Activated CD8-positive, alpha-beta memory T cell treated with anti-CD3 and anti-CD28 coated beads, Interleukin-2, amount 50 U/mL, for 24 hours (primary cell): ENCODE data around the gene TMEM119.
"Not testable (repeated sequence)": the region's sequence is repeated elsewhere in the genome, so short reads cannot be mapped to it uniquely, and the experiment has no call there.

Source experiments
- DNase-seq: peaks from one replicate; pipeline ENCODE4 v3.0.0-alpha.2; 2020; ENCODE audit errors: extremely low read depth

Gene TMEM119

DNA sequence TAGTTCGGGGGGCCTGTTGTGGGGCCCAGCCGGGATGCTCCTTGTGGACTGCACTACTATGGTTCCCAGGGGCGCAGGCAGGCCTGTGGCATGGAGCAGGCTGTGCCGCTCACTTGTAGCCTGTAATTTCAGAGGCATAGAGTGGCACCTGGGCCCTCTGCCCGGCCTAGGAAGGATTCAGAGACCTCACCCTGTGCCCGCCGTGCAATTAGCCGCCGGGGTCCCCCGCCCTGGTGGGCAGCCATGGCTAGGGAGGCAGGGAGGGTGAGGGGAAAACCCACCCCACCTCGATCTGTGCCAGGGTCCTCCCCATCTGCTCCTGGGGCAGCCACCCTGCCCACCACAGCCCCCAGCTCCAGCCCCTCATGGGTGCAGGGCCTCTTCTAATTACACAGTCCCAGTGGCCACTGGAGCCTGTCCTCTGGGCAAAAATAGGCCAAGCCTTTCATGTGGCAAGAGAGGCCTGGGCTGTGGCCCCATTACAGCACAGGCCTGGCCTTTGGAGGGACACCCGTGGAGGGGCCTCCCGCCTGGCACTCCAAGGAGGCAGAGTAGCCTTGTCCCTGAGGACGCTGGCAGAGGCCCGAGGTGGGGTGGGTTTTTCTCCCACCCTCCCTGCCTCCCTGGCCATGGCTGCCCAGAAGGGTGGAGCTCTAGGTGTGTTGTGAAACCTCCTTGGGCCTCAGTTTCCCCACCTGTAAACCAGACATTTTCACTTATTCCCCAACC is 5.3 kb upstream of the TMEM119 start:
- no peak for DNase-seq

DNA sequence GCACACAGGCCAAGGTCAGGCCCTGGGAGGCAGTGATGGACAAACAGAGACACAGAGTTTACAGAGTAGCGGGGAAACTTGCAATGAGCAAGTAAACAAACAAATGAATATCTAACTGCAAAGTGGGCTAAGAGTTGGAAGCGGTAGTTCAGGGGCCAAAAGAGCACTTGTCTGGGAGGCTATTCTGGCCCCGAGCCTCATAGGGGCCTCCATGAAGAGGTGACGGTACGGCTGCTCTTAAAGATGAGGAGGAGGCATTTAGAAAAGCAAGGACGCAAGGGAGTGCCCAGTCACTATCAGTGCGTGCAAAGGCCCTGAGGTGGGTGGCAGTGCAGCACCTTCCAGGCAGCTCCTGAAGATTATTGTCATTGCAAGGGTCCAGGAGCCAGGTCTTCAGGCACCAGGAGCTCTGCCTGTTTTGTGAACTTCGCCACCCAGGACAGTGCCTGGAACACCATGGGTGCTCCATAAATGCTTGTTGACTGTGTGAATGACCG is 4.4 kb upstream of the TMEM119 start:
- no peak for DNase-seq

DNA sequence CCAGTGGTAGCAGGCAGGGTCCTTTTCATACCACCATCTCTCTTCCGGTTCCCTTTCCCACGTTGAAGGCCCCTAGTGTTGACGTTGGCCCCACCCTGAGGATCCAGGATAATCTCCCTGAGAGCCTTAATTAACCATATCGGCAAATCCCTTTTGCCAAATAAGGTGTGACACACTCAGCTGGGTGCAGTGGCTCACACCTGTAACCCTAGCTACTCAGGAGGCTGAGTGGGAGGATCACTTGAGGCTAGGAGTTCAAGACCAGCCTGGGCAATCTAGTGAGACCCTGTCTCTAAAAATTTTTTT is 2.8 kb upstream of the TMEM119 start:
- no peak for DNase-seq

DNA sequence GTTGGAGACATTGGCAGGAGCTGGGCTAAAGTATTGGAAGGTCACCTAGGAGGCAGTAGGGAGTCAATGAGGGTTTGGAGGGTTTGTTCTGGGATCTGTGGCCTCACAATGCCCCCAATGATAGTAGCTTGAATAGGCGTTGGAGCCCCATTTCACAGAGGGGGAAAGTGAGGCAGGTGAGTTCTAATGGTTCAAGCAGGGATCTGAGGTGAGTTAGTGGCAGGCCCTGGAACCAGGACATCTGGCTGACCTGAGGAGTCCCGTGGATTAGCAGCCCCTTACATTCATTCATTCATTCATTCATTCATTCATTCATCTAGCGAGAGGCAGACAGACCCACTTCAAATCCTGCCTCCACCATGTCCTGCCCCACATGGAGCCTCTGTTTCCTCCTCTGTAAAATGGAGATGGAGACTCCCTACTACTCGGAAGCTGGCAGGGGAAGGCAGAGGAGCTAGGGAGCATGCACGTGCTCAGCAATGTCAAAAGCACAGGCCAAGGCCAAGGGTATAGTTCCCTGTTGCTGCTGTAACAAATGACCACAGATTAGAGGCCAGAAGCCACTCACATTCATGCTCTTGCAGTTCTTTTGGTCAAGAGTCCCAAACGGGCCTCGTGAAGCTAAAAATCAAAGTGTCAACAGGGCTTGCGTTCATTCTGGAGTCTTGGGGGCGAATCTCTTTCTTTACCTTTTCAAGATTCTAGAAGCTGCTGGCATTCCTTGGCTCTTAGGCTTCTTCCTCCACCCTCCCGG is 2.2 kb upstream of the TMEM119 start:
- no peak for DNase-seq

DNA sequence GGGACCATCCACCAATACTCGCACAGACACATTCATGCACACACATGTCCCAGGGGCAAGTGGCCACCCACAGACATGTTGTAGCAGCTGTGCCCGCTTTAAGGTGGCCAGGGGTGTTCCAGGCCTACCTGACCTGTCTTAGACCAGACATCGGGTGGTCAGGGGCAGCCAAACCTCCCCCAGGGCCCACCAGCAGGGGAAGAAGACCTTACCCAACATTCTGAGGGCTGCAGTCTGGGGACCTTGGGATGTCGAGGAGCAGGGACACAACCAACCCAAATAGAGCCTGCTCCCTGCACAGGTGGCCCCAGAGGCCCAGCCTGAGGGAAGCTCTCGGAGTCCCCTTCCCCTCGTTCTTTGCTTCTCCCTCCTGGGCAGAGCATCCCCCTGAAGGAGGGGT is 1.7 kb upstream of the TMEM119 start:
- DNase-seq = no peak

DNA sequence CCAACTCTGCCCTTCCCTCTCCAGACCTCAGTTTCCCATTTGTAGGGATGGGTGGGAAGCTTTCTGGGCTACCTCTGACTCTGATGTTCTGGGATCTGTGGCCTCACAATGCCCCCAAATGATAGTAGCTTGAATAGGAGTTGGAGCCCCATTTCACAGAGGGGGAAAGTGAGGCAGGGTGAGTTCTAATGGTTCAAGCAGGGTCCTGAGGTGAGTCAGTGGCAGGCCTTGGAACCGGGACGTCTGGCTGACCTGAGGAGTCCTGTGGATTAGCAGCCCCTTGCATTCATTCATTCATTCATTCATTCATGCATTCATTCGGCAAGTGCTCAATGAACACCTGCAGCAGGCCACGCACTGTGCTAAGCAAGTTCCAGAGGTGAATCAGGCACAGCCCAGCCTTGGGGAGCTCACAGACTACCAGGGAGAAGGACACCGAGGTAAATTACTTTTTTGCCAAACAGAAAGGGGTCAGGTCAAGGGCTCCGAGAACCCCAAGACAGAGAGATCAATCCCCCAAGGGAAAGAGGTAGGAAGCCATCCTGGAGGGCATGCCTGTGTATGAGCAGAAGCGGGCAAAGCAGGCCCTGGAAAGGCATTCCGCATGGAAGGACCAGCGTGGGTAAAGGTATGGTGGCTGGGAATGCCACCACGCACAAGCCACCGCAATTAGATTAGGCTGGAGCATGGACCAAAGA is 818 bp upstream of the TMEM119 start:
- DNase-seq = no peak

DNA sequence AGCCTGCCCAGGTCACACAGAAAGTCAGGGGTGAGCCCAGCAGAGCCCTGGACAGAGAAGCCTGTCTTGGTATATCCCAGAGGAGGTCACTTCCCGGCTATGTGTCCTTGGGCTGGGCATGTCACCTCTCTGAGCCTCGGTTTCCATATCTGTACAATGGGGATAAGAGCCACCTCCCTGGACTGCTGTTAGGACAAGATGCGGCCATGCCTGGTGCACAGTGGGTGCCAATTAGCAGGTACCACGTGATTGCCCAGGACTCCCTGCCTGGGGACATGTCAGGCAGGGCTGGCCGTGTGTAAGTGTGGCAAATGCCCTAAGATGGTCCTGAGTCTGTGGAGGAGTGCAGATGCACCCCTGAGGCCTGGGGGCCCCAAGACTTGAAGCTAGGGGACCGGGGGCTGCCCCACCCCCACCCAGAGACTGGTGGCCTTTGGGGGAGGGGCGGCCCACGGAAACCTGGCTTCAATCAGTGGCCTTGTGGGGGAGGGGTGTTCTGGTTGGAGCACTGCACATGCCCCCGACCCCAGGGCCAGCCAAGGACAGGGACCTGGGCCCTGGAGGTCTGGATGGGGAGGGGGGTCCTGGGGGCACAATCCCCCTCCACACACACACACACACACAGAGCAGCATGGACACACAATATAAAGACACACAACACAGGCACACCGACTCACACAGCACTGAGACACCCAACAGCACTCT is 878 bp downstream of the TMEM119 start:
- DNase-seq = no peak

DNA sequence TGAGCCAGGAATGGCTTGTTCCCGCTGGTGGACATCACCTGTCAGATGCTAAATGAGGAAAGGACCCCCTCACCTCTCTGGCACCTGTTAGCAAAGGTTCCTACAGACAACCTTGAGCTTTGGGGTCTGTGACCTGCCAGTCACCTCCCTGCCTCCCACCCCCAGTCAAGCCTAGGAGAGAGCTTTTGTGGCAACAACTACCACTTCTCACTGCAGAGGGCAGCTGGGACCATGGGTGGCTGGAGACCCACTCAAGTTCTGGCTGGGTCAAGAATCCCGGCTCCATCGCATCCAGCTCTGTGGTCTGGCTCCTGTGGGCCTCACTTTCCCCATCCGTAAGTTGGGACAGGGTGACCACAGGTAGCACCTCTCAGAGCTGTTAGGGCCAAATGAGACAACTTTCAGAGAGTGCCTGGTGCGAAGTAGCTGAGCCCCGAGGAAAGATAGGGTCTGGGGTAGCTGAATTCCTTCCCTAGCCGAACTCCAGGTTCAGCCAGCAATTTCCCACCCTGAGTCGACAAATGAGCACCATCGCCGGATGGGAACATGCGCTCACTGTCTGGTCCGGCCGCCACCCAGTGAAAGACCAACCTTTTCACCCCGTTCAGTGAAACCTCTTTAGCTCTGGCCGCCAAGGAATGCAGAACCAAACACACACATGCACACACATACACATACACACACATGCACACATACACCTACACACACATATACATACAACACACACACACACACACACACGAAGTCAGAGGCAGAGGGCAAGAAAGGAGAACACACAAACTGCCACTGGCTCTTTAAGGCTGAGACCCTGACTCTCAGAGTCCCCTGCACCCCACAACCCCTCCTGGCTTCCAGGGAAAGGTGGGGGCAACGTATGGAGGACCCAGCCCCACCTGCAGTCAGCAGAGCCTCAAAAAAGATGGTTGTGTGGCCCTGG is 1.9 kb downstream of the TMEM119 start:
- DNase-seq = no peak

DNA sequence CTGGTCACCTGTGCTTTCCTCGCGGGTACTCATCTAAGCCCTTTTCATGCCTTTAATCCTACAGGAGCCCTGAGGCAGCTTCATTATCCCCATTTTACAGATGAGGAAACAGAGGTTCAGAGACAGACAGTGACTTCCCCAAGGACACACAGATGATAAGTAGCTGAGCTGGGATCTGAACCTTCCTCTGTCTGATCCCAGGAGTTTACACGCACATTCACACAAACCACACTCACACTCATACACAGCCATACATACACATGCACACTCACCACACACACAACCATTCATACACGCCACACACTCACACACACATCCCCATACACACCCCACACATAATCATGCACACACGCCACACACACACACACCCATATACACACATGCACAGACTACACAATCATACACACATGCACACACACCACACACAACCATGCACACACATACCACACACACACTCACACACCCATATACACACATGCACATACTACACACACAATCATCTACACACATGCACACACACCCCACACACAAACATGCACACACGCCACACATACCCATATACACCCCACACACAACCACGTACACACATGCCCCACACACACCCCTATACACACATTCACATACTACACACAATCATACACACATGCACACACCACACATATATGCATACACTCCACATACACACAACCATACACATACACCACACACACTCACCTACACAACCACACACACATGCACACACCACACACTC is 2.7 kb downstream of the TMEM119 start:
- DNase-seq = no peak

DNA sequence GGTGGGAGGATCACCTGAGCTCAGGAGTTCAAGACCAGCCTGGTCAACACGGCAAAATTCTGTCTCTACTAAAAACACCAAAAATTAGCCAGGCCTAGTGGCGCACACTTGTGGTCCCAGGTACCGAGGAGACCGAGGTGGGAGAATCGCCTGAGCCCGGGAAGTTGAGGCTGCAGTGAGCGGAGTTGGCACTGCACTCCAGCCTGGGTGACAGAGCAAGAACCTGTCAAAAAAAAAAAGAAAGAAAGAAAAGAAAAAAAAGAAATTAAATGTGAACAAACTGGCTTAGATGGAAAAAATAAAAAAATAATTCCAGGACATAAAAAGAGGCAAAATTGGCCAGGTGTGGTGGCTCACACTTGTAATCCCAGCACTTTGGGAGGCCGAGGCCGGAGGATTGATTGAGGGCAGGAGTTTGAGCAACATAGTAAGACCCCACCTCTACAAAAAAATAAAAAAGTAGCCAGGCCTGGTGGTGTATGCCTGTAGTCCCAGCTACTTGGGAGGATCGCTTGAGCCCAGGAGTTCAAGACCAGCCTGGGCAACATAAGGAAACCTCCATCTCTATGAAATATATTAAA is 3.5 kb downstream of the TMEM119 start:
- DNase-seq = no peak

DNA sequence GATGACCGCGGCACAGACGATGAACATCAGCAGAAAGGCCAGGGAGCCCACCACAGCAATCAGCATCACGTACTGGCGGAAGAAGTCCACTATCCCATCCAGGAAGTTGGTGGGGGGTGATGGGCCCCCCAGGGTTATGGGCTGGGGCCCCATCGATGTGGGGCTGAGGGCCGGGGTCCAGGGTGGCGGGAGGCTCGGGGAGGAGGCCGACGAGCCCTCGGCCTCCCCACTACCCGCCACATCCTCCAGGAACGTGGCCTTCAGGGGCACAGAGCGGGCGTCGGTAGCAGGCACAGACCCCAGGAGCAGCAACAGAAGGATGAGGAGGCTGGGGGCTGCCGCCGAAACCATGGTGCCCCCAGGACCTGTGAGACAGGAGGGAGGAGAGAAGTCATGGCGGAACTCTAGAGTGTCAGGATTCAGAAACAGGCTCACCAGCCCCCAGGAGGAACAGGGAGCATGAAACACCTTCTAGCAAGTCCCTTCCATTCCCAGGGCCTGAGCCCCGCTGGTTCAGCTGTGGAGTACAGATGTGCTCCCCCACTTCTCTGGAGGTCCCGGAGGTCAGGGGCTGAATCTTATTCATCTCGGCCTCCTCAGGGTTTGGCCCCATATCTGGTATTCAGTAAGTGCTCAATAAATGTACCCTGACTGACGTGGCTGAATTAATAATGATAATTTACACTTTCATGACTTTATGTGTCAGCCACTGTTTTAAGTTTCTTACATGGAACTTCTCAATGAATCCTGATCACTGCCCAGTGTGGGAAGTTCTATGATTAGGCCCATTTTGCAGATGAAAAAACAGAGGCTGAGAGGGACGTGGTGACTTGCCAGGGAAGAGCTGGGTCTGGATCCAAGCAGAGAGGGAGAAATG is 5.6 kb downstream of the TMEM119 start:
- no peak for DNase-seq

DNA sequence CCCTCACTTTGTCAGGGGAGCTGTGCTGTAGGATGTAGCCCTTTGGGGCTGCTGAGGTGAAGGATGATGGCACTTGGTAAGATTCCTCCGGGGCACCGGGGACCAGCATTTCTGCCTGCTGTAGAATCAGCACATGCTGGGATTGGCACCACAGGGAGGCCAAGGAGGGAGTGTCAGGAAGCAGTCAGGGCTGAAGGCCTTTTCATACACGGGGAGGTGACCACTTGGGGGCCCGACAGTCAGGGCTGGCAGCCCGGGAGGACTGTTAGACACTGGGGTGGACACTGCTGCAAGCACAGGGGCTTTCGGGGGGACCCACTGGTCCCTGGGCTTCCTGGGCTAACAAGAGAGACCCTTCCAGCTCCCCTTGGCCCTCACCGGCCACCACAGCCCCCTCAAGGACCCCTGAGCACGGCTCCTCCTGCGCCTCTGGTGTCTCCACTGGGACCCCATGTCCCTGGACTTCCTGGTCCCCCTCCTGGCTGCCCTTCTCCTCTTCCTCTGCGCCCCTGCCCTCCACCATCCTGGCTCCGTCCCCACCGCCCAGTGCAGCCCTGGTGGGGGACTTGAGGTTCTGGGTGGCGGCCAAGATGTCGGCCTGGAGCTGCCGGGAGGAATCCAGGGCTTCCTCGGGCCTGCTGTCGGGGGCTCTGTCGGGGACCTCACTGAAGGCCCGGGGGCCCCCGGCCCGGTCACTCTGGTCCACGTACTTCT is 6.5 kb downstream of the TMEM119 start:
- DNase-seq = no peak

DNA sequence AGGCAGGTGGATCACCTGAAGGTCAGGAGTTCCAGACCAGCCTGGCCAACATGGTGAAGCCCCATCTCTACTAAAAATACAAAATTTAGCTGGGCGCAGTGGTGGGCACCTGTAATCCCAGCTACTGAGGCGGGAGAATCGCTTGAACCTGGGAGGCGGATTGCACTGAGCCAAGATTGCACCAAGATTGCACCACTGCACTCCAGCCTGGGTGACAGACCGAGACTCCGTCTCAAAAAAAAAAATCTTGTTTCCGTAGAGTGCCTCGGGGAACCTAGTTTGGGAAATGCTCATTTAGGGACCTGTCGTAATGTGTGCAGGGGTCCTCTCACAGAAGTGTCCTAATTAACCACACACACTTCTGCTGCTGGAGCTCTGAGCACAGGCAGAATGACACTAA is 7.4 kb downstream of the TMEM119 start:
- not testable (repeated sequence) for DNase-seq

DNA sequence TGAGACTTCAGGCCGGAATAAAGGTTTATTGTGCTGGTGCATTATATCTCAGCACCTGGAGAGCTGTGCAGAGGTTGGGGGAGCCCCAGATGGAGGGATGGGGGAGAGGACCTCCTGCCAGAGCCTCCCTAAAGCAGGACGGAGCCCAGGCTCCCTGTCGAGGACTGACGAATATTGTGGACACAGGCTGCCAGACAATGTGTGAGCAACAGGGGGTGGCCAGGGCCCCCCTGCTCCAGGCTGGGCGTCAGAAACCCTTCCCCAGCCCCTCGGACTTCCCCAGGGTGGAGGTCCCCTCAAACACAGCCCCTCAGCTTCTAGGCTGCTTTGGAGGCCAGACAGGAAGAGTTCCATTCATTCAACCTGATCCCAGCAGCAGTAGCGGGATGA is 8.0 kb downstream of the TMEM119 start:
- DNase-seq = no peak

DNA sequence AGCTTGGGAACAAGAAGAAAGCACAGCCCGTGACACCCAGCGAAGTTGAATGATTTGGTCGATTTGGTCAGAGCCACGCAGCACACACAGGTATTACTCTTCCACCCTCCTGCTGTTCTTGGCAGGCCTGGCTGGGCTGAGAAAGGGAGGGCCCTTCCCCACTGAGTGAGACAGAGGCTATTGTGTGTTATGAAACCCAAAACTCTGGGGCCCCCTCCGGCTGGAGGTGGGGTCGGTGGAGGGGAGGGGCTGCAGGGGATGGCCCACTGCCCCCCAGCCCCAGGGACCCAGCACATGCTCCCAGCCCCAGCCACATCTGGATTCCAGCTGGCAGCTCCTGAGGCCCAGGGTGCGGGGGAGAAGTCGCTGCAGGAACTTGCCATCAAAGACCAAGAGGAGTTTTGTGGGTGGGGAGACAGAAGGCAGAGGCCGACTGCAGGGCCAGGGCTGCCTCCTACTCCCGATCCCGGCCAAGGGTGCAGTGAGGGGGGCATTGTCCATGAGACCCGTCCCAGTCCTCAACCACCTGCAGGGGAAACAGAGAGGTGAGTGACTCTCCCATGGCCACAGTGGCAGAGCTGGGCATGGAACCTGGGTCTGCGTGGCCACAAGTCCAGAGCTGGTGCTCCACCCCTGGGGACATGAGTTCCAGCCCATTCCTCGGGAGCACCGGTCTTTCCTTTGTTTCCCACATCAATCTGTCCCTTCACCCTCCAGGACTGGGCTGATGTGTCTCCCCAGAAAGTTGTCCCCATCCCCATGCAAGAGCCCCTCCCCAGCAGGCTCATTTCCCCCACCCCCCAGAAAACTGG is 8.7 kb downstream of the TMEM119 start:
- DNase-seq = no peak

DNA sequence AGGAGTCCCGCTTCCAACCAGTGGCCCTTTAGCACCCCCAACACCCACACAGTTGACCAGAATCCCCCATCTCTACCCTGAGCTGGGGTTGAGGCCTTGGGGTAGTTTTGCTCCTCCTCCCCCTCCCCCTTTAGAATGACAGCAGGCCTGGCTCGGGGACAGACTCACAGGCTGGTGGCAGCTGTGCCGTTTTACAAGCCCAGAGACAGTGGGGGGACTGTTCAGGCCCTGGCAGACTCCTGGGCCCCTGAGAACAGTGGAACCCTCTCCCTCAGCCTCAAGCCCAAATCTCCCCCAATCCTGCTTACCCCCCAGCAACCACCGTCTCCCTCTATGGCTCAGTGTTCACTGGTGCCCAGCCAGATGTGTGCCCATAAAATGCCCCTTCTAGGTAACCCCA is 10.1 kb downstream of the TMEM119 start:
- DNase-seq = no peak

DNA sequence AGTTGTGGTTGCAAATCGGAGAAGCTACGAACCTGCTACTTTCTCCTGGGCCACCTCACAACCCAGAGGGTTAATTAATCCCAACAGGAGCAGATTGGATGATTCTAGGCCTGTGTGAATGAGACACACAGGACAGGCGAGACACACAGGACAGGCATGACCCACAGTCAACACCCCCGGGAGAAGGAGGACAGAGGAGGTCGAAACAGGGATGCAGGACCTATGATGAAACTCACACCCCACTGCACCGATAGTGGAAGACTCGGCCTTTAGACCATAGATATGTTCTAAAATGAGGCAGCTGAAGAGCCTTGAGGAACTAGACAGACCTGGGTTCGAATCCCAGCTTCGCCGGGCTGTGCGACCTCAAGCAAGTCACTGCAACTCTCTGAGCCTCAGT is 11.6 kb downstream of the TMEM119 start:
- no peak for DNase-seq

DNA sequence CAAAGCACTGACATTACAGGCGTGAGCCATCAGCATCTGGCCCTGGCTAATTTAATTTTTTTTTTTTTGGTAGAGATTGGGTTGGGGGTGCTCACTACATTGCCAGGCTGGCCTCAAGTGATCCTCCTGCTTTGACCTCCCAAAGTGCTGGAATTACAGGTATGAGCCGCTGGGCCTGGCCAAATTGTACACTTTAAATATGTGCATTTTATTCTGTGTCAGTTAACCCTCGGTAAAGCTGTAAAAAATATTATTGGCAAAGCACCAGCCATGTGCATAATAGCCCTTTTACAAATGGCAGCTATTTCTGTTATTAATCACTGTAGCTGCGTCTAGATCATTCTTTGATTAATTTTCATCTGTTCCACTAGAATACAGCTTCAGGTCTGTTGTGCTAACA is 12.0 kb downstream of the TMEM119 start:
- DNase-seq = no peak
